WTC11 (cell line): ENCODE data around the gene SHANK3. TPM values are rescaled to one million over a fixed set of nuclear protein-coding genes. Genes with fewer than 3 reads are reported as not detected.

Source experiments
- ATAC-seq: fragments of 200-7000 bp; cut with Tn5 transposase; 2 replicates; pipeline ENCODE4 v1.10.0; 2021; ENCODE audit warnings: mild to moderate bottlenecking, moderate library complexity
- CTCF ChIA-PET: fragments of 300-600 bp; sonication (Branson Sonifier 250); formaldehyde crosslinking; loops from one replicate; lab custom pipeline; 2021; ENCODE audit warnings: antibody characterized with exemption; lab: Charles Lee
- POLR2A ChIA-PET: fragments of 350-600 bp; sonication (Branson Sonifier 250); formaldehyde crosslinking; loops from one replicate; lab custom pipeline; 2021; ENCODE audit warnings: antibody characterized with exemption; lab: Charles Lee
- DNase-seq: peaks from one replicate; pipeline ENCODE4 v3.0.0; 2021; ENCODE audit warnings: low spot score
- H3K27ac Mint-ChIP-seq: 2 replicates; pipeline ENCODE4 v1.8.0; 2021; ENCODE audit warnings: mixed read lengths
- H3K27me3 Mint-ChIP-seq: 2 replicates; pipeline ENCODE4 v1.8.0; 2021; ENCODE audit warnings: low read depth, mild to moderate bottlenecking, moderate library complexity, mixed read lengths
- H3K36me3 Mint-ChIP-seq: 2 replicates; pipeline ENCODE4 v1.8.0; 2021; ENCODE audit warnings: mixed read lengths
- H3K4me1 Mint-ChIP-seq: 2 replicates; pipeline ENCODE4 v1.8.0; 2022; ENCODE audit warnings: mixed read lengths
- H3K4me3 Mint-ChIP-seq: 2 replicates; pipeline ENCODE4 v1.8.0; 2021; ENCODE audit warnings: mild to moderate bottlenecking, moderate library complexity, mixed read lengths
- H3K9me3 Mint-ChIP-seq: 2 replicates; pipeline ENCODE4 v1.8.0; 2021; ENCODE audit warnings: mixed read lengths
- CREM ChIP-seq: sonication (generic); formaldehyde crosslinking; IDR thresholded peaks from 2 replicates; pipeline ENCODE4 v1.8.1; 2022; ENCODE audit warnings: mild to moderate bottlenecking, missing genetic modification reagents, moderate library complexity
- E2F5 ChIP-seq: sonication (generic); formaldehyde crosslinking; IDR thresholded peaks from 2 replicates; pipeline ENCODE4 v1.8.1; 2022; ENCODE audit warnings: mild to moderate bottlenecking, moderate library complexity, missing genetic modification reagents
- EMX1 ChIP-seq: fragments of 250-450 bp; sonication (Bioruptor Pico); IDR thresholded peaks from 2 replicates; pipeline ENCODE4 v1.8.0; 2021; ENCODE audit warnings: mild to moderate bottlenecking
- ESRRA ChIP-seq: sonication (generic); formaldehyde crosslinking; IDR thresholded peaks from 2 replicates; pipeline ENCODE4 v1.8.1; 2022; ENCODE audit warnings: mild to moderate bottlenecking, missing genetic modification reagents, borderline replicate concordance
- ETV6 ChIP-seq: sonication (generic); formaldehyde crosslinking; IDR thresholded peaks from 2 replicates; pipeline ENCODE4 v1.8.1; 2022; ENCODE audit warnings: mild to moderate bottlenecking, missing genetic modification reagents
- FOXJ3 ChIP-seq: sonication (generic); formaldehyde crosslinking; IDR thresholded peaks from 2 replicates; pipeline ENCODE4 v1.9.0; 2021; ENCODE audit warnings: missing genetic modification reagents, mild to moderate bottlenecking, borderline replicate concordance
- FOXP1 ChIP-seq: sonication (generic); formaldehyde crosslinking; IDR thresholded peaks from 2 replicates; pipeline ENCODE4 v1.8.0; 2022; ENCODE audit warnings: missing genetic modification reagents, mild to moderate bottlenecking, moderate library complexity, borderline replicate concordance
- JUN ChIP-seq: sonication (generic); formaldehyde crosslinking; IDR thresholded peaks from 2 replicates; pipeline ENCODE4 v1.8.0; 2023; ENCODE audit warnings: mild to moderate bottlenecking, missing genetic modification reagents
- KAT7 ChIP-seq: sonication (generic); formaldehyde crosslinking; IDR thresholded peaks from 2 replicates; pipeline ENCODE4 v1.8.1; 2023; ENCODE audit warnings: missing genetic modification reagents, mild to moderate bottlenecking, borderline replicate concordance
- NR2C2 ChIP-seq: sonication (generic); formaldehyde crosslinking; IDR thresholded peaks from 2 replicates; pipeline ENCODE4 v1.8.0; 2022; ENCODE audit warnings: mild to moderate bottlenecking, missing genetic modification reagents
- PREB ChIP-seq: sonication (generic); formaldehyde crosslinking; IDR thresholded peaks from 2 replicates; pipeline ENCODE4 v1.8.1; 2022; ENCODE audit warnings: mild to moderate bottlenecking, missing genetic modification reagents, moderate library complexity, borderline replicate concordance
- SOX15 ChIP-seq: fragments of 250-450 bp; sonication (Bioruptor Pico); IDR thresholded peaks from 2 replicates; pipeline ENCODE4 v1.9.0; 2021; ENCODE audit warnings: mild to moderate bottlenecking
- ZNF232 ChIP-seq: sonication (generic); formaldehyde crosslinking; IDR thresholded peaks from 2 replicates; pipeline ENCODE4 v1.8.0; 2022; ENCODE audit warnings: mild to moderate bottlenecking, missing genetic modification reagents
- ZNF317 ChIP-seq: sonication (generic); formaldehyde crosslinking; IDR thresholded peaks from 2 replicates; pipeline ENCODE4 v1.8.1; 2023; ENCODE audit warnings: low read depth, mild to moderate bottlenecking, moderate library complexity, missing genetic modification reagents, borderline replicate concordance
- ZNF396 ChIP-seq: fragments of 250-450 bp; sonication (Bioruptor Pico); IDR thresholded peaks from 2 replicates; pipeline ENCODE4 v1.8.0; 2021; ENCODE audit warnings: mild to moderate bottlenecking, moderate library complexity, borderline replicate concordance
- total RNA-seq: library from RNA; stranded (reverse); gene quantifications from 3 replicates; pipeline ENCODE4 v1.2.3, GENCODE V29; 2021
- TF ChIP-seq, protein P1 (sequence below): sonication (generic); formaldehyde crosslinking; IDR thresholded peaks from 2 replicates; pipeline ENCODE4 v1.8.1; 2022; ENCODE audit warnings: missing genetic modification reagents, borderline replicate concordance
- TF ChIP-seq, protein P2 (sequence below): fragments of 250-450 bp; sonication (Bioruptor Pico); IDR thresholded peaks from 2 replicates; pipeline ENCODE4 v1.9.0; 2021; ENCODE audit warnings: mild to moderate bottlenecking
- TF ChIP-seq, protein P3 (sequence below): fragments of 250-450 bp; sonication (Bioruptor Pico); IDR thresholded peaks from 2 replicates; pipeline ENCODE4 v2.1.2; 2022; ENCODE audit warnings: mild to moderate bottlenecking, moderate library complexity

Gene SHANK3
- total RNA-seq, 1 experiment from 2014 or later: 9.6 TPM

- no peaks in the 10 kb centered on the region for H3K4me1 Mint-ChIP-seq
- ATAC-seq (no peak), DNase-seq (no peak)
- ChIA-PET CTCF (no interaction called here), POLR2A (no interaction called here)
- no peaks in the 10 kb centered on the region for H3K36me3 Mint-ChIP-seq
- H3K27me3 Mint-ChIP-seq: no peaks in the 10 kb centered on the region
- no peaks in the 10 kb centered on the region for H3K9me3 Mint-ChIP-seq
- H3K27ac Mint-ChIP-seq: no peak overlapping the region
- no peak for TF ChIP-seq JUN (CRISPR knock-in tag)
- no peak for TF ChIP-seq EMX1 (CRISPR knock-in tag)
- no peak for TF ChIP-seq CREM (CRISPR knock-in tag)
- TF ChIP-seq, protein P1, sequence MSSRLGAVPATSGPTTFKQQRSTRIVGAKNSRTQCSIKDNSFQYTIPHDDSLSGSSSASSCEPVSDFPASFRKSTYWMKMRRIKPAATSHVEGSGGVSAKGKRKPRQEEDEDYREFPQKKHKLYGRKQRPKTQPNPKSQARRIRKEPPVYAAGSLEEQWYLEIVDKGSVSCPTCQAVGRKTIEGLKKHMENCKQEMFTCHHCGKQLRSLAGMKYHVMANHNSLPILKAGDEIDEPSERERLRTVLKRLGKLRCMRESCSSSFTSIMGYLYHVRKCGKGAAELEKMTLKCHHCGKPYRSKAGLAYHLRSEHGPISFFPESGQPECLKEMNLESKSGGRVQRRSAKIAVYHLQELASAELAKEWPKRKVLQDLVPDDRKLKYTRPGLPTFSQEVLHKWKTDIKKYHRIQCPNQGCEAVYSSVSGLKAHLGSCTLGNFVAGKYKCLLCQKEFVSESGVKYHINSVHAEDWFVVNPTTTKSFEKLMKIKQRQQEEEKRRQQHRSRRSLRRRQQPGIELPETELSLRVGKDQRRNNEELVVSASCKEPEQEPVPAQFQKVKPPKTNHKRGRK (CRISPR knock-in tag): no peak
- no peak for TF ChIP-seq PREB (CRISPR knock-in tag)
- TF ChIP-seq, protein P2, sequence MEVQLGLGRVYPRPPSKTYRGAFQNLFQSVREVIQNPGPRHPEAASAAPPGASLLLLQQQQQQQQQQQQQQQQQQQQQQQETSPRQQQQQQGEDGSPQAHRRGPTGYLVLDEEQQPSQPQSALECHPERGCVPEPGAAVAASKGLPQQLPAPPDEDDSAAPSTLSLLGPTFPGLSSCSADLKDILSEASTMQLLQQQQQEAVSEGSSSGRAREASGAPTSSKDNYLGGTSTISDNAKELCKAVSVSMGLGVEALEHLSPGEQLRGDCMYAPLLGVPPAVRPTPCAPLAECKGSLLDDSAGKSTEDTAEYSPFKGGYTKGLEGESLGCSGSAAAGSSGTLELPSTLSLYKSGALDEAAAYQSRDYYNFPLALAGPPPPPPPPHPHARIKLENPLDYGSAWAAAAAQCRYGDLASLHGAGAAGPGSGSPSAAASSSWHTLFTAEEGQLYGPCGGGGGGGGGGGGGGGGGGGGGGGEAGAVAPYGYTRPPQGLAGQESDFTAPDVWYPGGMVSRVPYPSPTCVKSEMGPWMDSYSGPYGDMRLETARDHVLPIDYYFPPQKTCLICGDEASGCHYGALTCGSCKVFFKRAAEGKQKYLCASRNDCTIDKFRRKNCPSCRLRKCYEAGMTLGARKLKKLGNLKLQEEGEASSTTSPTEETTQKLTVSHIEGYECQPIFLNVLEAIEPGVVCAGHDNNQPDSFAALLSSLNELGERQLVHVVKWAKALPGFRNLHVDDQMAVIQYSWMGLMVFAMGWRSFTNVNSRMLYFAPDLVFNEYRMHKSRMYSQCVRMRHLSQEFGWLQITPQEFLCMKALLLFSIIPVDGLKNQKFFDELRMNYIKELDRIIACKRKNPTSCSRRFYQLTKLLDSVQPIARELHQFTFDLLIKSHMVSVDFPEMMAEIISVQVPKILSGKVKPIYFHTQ (CRISPR knock-in tag): no peak
- no peak for TF ChIP-seq NR2C2 (CRISPR knock-in tag)
- TF ChIP-seq, protein P3, sequence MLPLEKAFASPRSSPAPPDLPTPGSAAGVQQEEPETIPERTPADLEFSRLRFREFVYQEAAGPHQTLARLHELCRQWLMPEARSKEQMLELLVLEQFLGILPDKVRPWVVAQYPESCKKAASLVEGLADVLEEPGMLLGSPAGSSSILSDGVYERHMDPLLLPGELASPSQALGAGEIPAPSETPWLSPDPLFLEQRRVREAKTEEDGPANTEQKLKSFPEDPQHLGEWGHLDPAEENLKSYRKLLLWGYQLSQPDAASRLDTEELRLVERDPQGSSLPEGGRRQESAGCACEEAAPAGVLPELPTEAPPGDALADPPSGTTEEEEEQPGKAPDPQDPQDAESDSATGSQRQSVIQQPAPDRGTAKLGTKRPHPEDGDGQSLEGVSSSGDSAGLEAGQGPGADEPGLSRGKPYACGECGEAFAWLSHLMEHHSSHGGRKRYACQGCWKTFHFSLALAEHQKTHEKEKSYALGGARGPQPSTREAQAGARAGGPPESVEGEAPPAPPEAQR (CRISPR knock-in tag): no peak
- no peak for TF ChIP-seq KAT7 (CRISPR knock-in tag)
- no peak for TF ChIP-seq FOXJ3 (CRISPR knock-in tag)
- TF ChIP-seq ETV6 (CRISPR knock-in tag): no peak
- TF ChIP-seq FOXP1: no peak
- TF ChIP-seq E2F5 (CRISPR knock-in tag): no peak
- peak overlapping the region; percentile 24; the same call in 1 of the 2 replicates for H3K4me3 Mint-ChIP-seq
Measured at GRCh38 chr22:50705851-50706351, 33.3 kb downstream of the SHANK3 start.

DNA sequence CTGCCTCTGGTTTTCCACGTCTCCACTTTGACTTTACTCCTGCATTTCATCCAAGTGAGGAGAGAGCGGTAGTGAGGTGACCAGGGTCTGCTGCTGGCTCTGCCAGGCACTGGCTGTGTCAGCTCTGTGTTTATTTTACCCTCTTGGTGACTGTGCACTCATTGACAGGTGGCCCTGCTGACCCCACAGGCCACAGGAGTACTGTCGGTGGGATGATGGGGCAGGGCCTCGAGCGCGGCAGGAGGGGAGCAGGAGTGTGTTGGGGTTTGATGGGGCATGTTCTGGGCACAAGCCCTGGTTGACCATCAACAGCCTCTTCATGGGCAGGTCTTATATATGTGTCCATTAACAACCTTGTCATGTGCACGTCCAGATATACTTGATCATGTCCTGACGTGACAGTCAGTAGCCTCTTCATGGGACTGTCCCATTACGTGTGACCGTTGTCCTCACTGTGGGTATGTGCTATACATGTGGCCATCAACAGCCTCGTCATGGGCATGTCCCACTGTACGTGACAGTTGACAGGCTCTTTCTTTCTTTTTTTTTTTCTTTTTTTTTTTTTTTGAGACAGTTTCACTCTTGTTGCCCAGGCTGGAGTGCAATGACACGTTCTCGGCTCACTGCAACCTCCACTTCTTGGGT lies 34.0 kb downstream of the SHANK3 start:
- H3K27me3 Mint-ChIP-seq: no peaks in the 10 kb centered on the region
- TF ChIP-seq CREM (CRISPR knock-in tag): no peak
- no peak for TF ChIP-seq ZNF232 (CRISPR knock-in tag)
- TF ChIP-seq SOX15: no peak
- no peak for TF ChIP-seq ESRRA (CRISPR knock-in tag)
- TF ChIP-seq ZNF396 (CRISPR knock-in tag): no peak
- no peak for TF ChIP-seq ZNF317
- DNase-seq: no peak

More for the DNA sequence above, 34.0 kb downstream of the SHANK3 start:
- no peak overlapping the region for H3K27ac Mint-ChIP-seq
- H3K4me1 Mint-ChIP-seq: no peaks in the 10 kb centered on the region
- POLR2A ChIA-PET: no interaction called here
- CTCF ChIA-PET: no interaction called here
- no peaks in the 10 kb centered on the region for H3K36me3 Mint-ChIP-seq
- no peaks in the 10 kb centered on the region for H3K9me3 Mint-ChIP-seq
- H3K4me3 Mint-ChIP-seq: peak overlapping the region; percentile 24; the same call in 1 of the 2 replicates
- no peak for ATAC-seq
